GM12875 (cell line): ENCODE data around the gene SCLY.
"Not testable (repeated sequence)": the region's sequence is repeated elsewhere in the genome, so short reads cannot be mapped to it uniquely, and the experiment has no call there.

Source experiments
- H3K4me3 ChIP-seq: one replicate; pipeline ENCODE4 v1.5.1; 2011; ENCODE audit warnings: low read depth, low read length, control low read depth
- TF ChIP-seq, protein P1 (sequence below): IDR thresholded peaks from 2 replicates; pipeline ENCODE4 v1.5.1; 2011; ENCODE audit warnings: low read depth, mild to moderate bottlenecking, control low read depth, inconsistent platforms, low read length, moderate library complexity, borderline replicate concordance; ENCODE audit not compliant: insufficient read depth

Gene SCLY

DNA sequence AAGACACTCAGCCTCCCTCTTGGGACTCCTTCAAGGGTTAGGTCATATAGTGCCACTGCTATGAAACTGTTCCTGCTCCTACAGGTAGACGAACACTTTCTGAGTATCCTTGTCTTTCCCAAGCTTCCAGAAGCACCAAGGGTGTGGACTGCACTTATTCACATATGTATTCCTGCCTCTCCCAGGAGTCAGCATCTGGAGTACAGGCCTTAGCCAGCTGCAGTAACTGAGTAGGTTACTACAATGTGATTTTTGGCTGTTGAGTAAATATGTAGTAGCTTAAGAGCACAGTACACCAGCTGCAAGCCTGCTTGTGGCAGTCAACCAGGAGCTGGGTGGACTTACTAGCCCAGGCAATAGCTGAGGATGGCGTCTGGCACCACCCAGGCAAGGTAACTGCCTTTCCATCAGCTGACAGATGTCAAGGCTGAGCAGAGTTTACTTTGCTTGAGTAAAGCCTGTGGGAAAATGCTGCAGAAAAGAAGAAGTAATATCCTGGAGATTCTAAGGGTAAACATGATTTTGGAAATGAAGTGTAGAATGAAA lies 14.0 kb upstream of the SCLY start:
- TF ChIP-seq, protein P1, sequence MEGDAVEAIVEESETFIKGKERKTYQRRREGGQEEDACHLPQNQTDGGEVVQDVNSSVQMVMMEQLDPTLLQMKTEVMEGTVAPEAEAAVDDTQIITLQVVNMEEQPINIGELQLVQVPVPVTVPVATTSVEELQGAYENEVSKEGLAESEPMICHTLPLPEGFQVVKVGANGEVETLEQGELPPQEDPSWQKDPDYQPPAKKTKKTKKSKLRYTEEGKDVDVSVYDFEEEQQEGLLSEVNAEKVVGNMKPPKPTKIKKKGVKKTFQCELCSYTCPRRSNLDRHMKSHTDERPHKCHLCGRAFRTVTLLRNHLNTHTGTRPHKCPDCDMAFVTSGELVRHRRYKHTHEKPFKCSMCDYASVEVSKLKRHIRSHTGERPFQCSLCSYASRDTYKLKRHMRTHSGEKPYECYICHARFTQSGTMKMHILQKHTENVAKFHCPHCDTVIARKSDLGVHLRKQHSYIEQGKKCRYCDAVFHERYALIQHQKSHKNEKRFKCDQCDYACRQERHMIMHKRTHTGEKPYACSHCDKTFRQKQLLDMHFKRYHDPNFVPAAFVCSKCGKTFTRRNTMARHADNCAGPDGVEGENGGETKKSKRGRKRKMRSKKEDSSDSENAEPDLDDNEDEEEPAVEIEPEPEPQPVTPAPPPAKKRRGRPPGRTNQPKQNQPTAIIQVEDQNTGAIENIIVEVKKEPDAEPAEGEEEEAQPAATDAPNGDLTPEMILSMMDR = no peak
- H3K4me3 ChIP-seq = no peak overlapping the region

GRCh38 chr2:238053191-238053776 lies 7.5 kb upstream of the SCLY start:
- TF ChIP-seq, protein P1 = no peak
- no peak overlapping the region for H3K4me3 ChIP-seq

DNA sequence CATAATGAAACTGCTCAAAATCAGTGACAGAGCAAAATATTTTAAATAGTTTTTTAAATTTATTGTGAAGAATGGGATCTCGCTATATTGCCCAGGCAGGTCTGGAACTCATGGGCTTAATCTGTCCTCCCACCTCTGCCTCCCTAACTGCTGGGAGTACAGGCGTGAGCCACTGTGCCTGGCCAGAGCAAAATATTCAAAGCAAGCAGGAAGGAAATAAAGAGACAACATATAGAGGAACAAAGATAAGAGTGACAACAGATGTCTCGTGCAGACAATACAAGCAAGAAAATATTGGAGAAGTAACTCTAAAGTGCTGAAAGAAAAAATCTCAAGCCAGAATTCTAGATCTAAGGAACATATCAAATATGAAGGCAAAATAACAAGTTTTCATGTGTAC lies 5.0 kb upstream of the SCLY start:
- TF ChIP-seq, protein P1 = no peak
- H3K4me3 ChIP-seq = no peak overlapping the region

- not testable (repeated sequence) for H3K4me3 ChIP-seq
Measured at GRCh38 chr2:238057696-238058575, 2.9 kb upstream of the SCLY start.

DNA sequence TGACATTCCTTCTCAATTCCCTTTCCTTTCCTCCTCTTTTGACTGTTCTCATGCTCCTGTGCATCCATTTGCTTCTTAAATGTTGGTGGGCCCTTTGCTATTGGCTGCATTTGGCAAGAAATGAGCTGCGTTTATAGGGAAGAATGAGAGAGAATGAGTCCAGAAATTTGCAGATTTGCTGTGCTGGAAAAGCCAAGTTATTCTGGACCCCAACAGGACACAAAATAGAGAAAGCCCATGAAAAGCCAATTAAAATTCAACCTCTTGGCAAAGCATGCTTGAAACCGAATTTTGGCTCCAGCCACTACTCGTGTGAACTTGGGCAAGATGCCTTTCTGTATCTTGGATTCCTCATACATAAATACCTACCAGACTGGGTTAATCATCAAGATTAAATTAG lies 1.3 kb upstream of the SCLY start:
- TF ChIP-seq, protein P1 = no peak
- no peak overlapping the region for H3K4me3 ChIP-seq

DNA sequence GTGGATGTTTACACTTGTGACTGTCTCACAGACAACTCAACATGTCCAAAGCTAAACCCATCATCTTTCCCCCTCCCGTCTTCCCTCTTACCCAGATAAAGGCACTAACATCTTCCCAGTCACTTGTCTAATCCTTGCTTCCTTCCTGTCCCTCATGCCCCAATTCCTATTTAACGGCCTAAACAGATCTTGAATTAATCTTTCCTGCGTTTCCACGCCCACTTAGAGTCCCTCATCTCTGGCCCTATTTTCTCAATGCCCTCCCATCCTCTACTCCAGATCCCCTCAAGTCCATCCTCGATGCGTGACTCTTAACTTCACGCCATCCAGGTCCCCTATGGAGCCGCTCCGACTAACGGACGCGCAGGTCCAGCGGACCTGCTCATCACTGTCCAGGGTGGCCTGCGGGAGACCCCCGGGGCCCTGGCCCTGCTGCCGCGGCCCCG lies 682 bp upstream of the SCLY start:
- TF ChIP-seq, protein P1 = no peak
- peak overlapping the region; percentile 82 for H3K4me3 ChIP-seq

- H3K4me3 ChIP-seq = peak overlapping the region; percentile 91
- TF ChIP-seq, protein P1 = no peak
Measured at GRCh38 chr2:238061315-238062202, 758 bp downstream of the SCLY start.
